ENCODE data around the gene FERMT1.

DNA sequence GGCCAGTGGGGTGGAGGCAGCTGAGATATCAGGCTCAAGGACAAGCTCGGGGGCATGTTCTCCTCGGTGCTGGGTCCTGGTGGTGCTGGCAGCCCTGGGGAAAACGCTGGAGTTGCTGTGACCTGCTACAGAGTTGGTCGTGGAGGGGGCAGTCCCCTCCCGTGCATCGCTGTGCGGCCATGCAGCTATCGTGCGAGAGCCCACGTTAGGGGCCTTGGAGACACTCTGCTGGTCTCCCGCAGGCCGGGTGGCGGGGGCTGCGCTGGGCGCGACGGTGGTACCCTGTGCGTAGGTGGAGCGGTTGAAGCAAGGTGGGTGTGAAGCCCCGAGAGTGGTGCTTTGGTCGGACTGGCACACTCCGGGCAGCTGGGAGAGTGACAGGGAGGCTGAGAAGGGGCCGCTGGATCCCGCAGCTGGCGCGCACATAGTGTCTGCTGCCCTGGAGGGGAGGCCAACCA lies 81.0 kb downstream of the FERMT1 start:
- no peak for TF ChIP-seq POLR2A (IDR thresholded peaks at IDR 0.05)
- TF ChIP-seq, protein P1, sequence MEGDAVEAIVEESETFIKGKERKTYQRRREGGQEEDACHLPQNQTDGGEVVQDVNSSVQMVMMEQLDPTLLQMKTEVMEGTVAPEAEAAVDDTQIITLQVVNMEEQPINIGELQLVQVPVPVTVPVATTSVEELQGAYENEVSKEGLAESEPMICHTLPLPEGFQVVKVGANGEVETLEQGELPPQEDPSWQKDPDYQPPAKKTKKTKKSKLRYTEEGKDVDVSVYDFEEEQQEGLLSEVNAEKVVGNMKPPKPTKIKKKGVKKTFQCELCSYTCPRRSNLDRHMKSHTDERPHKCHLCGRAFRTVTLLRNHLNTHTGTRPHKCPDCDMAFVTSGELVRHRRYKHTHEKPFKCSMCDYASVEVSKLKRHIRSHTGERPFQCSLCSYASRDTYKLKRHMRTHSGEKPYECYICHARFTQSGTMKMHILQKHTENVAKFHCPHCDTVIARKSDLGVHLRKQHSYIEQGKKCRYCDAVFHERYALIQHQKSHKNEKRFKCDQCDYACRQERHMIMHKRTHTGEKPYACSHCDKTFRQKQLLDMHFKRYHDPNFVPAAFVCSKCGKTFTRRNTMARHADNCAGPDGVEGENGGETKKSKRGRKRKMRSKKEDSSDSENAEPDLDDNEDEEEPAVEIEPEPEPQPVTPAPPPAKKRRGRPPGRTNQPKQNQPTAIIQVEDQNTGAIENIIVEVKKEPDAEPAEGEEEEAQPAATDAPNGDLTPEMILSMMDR (IDR thresholded peaks at IDR 0.05): no peak

Measured in adrenal gland (tissue), 5 donors.